Naive thymus-derived CD4-positive, alpha-beta T cell (primary cell): ENCODE results near the gene FITM1. TPM values are rescaled to one million over a fixed set of nuclear protein-coding genes. Genes with fewer than 3 reads are reported as not detected.

Experiments used
- ATAC-seq: fragments of 150-1000 bp; cut with Tn5 transposase; 2 replicates; pipeline ENCODE4 v1.10.0; 2021; ENCODE audit warnings: mild to moderate bottlenecking, moderate library complexity
- CTCF ChIA-PET: fragments of 350-600 bp; sonication (Branson Sonifier 250); formaldehyde crosslinking; loops from one replicate; lab custom pipeline; 2021; ENCODE audit warnings: antibody characterized with exemption; lab: Charles Lee
- POLR2A ChIA-PET: fragments of 350-600 bp; sonication (Branson Sonifier 250); formaldehyde crosslinking; loops from one replicate; lab custom pipeline; 2021; ENCODE audit warnings: antibody characterized with exemption, inconsistent platforms; lab: Charles Lee
- DNase-seq, 9 donors: peaks; one replicate each; pipeline versions ENCODE4 v3.0.0 to v3.0.0-alpha.2; 2020 to 2022; ENCODE audit warnings: mixed read lengths in 1 of 9
- H3K27ac ChIP-seq: one replicate; pipeline ENCODE4 v1.7.0; 2013; ENCODE audit warnings: mild to moderate bottlenecking, low read depth, low read length, moderate library complexity
- H3K27me3 ChIP-seq, 2 donors: one replicate each; pipeline ENCODE4 v1.7.0; 2013; ENCODE audit warnings: low read length in 2 of 2, mild to moderate bottlenecking in 2 of 2, moderate library complexity in 2 of 2; ENCODE audit not compliant: control insufficient read depth in 2 of 2, insufficient read depth in 2 of 2
- H3K36me3 ChIP-seq, 3 experiments: 1 replicate in 2 of 3; 2 replicates in 1 of 3; pipeline ENCODE4 v1.7.0; 2013; ENCODE audit warnings: low read length in 3 of 3, mild to moderate bottlenecking in 3 of 3, moderate library complexity in 1 of 3; ENCODE audit not compliant: insufficient read depth in 3 of 3, control insufficient read depth in 2 of 3
- H3K4me1 ChIP-seq, 2 donors: one replicate each; pipeline ENCODE4 v1.7.0; 2013; ENCODE audit warnings: low read length in 2 of 2, mild to moderate bottlenecking in 2 of 2, moderate library complexity in 1 of 2; ENCODE audit not compliant: control insufficient read depth in 2 of 2, insufficient read depth in 2 of 2
- H3K4me3 ChIP-seq: 2 replicates; pipeline ENCODE4 v1.7.0; 2013; ENCODE audit warnings: mild to moderate bottlenecking, low read length
- H3K9me3 ChIP-seq, 3 experiments: 1 replicate in 2 of 3; 2 replicates in 1 of 3; pipeline ENCODE4 v1.7.0; 2013; ENCODE audit warnings: low read length in 3 of 3; ENCODE audit not compliant: control insufficient read depth in 2 of 3
- H3K27ac Mint-ChIP-seq, 9 donors: one replicate each; pipeline ENCODE4 v1.8.0; 2020 to 2022; ENCODE audit warnings: mixed read lengths in 9 of 9, mild to moderate bottlenecking in 8 of 9, moderate library complexity in 5 of 9, inconsistent platforms in 2 of 9
- H3K27me3 Mint-ChIP-seq, 5 donors: one replicate each; pipeline ENCODE4 v1.8.0; 2021 to 2022; ENCODE audit warnings: mixed read lengths in 5 of 5, mild to moderate bottlenecking in 1 of 5
- H3K36me3 Mint-ChIP-seq, 5 donors: one replicate each; pipeline ENCODE4 v1.8.0; 2020 to 2022; ENCODE audit warnings: mixed read lengths in 5 of 5, mild to moderate bottlenecking in 3 of 5, inconsistent platforms in 1 of 5
- H3K4me1 Mint-ChIP-seq, 7 donors: one replicate each; pipeline ENCODE4 v1.8.0; 2020 to 2022; ENCODE audit warnings: mixed read lengths in 7 of 7, mild to moderate bottlenecking in 3 of 7, inconsistent platforms in 1 of 7
- H3K4me3 Mint-ChIP-seq, 10 donors: one replicate each; pipeline ENCODE4 v1.8.0; 2020 to 2022; ENCODE audit warnings: mild to moderate bottlenecking in 10 of 10, mixed read lengths in 10 of 10, moderate library complexity in 6 of 10, inconsistent platforms in 2 of 10
- H3K9me3 Mint-ChIP-seq, 11 donors: one replicate each; pipeline ENCODE4 v1.8.0; 2020 to 2022; ENCODE audit warnings: mixed read lengths in 11 of 11, mild to moderate bottlenecking in 4 of 11, inconsistent platforms in 1 of 11, moderate library complexity in 1 of 11
- intact Hi-C, 2 donors: fragments of 100-400 bp; cut with micrococcal nuclease; formaldehyde crosslinking; loops; one replicate each; pipeline ENCODE4 v1.15.1; 2023
- polyA plus RNA-seq, 2 donors: library from polyadenylated mRNA; unstranded; fragments of 300-500 nt; fragmentation: Illumina TruSeq; gene quantifications; one replicate each; pipeline ENCODE4 v1.2.3, GENCODE V29; 2021
- total RNA-seq, 6 experiments: library from RNA in 5 of 6; stranded (reverse) in 5 of 6; gene quantifications; 1 replicate in 5 of 6; 2 replicates in 1 of 6; pipeline ENCODE4 v1.2.3 and lab custom pipeline; 2021 to 2026

Gene FITM1
- total and polyA plus RNA-seq, 7 experiments from 2014 or later, result 0.48 to 4.3 (median 1.8) TPM

GRCh38 chr14:24159777-24160498 lies 29.5 kb downstream of the FITM1 start:
- ChIA-PET CTCF (interaction anchor here (0.8 to 4.2 kb wide), 9 partner anchors 9 to 104 kb away, joined by 3 to 36 read pairs (median 10); partner anchors contain the start of genes DCAF11, EMC9, NRL and PSME2), POLR2A (interaction anchor here (0.9 to 4.0 kb wide), 18 partner anchors 9 to 82 kb away, joined by 3 to 56 read pairs (median 11); partner anchors contain the start of genes CHMP4A, DCAF11, EMC9 and IPO4)
- ATAC-seq (no peak), DNase-seq (no peak)
- peaks cover 0 to 4% (median 0%) of the 10 kb centered on the region in 5 donors for H3K27me3 Mint-ChIP-seq
- peak overlapping the region in 5 of 10 donors; percentile 9 to 100 (median 51) for H3K4me3 Mint-ChIP-seq
- peaks cover 0 to 4% (median 0%) of the 10 kb centered on the region in 11 donors for H3K9me3 Mint-ChIP-seq
- Histone ChIP-seq H3K9me3 (no peaks in the 10 kb centered on the region), H3K27ac (peak overlapping the region; percentile 99), H3K4me3 (no peak overlapping the region), H3K4me1 (peaks cover 31 to 40% of the 10 kb centered on the region in 2 donors), H3K36me3 (peaks cover 38 to 73% (median 40%) of the 10 kb centered on the region in 3 experiments), H3K27me3 (no peaks in the 10 kb centered on the region)
- H3K27ac Mint-ChIP-seq, result peak overlapping the region; percentile 98 to 100 (median 100)
- intact Hi-C loops, result no loop called here
- H3K36me3 Mint-ChIP-seq, result peaks cover 8 to 66% (median 35%) of the 10 kb centered on the region in 5 donors
- H3K4me1 Mint-ChIP-seq, result peaks cover 29 to 61% (median 44%) of the 10 kb centered on the region in 7 donors

- Mint-ChIP-seq H3K9me3 (peaks cover 0 to 4% (median 0%) of the 10 kb centered on the region in 11 donors), H3K4me3 (peak overlapping the region in 7 of 10 donors; percentile 9 to 100 (median 99)), H3K4me1 (peaks cover 34 to 66% (median 50%) of the 10 kb centered on the region in 7 donors), H3K27ac (peak overlapping the region; percentile 98 to 100 (median 100)), H3K27me3 (peaks cover 0 to 4% (median 0%) of the 10 kb centered on the region in 5 donors), H3K36me3 (peaks cover 11 to 68% (median 36%) of the 10 kb centered on the region in 5 donors)
- ChIA-PET CTCF (interaction anchor here (0.9 to 4.2 kb wide), 16 partner anchors 10 to 103 kb away, joined by 3 to 36 read pairs (median 4); partner anchors contain the start of genes DCAF11, EMC9, IPO4 and NRL), POLR2A (interaction anchor here (0.9 to 4.0 kb wide), 27 partner anchors 10 to 271 kb away, joined by 3 to 56 read pairs (median 9); partner anchors contain the start of genes CHMP4A, DCAF11, EMC9 and IPO4)
- Histone ChIP-seq H3K27me3 (no peaks in the 10 kb centered on the region), H3K27ac (peak overlapping the region; percentile 99), H3K36me3 (peaks cover 37 to 73% (median 39%) of the 10 kb centered on the region in 3 experiments), H3K4me3 (no peak overlapping the region), H3K9me3 (no peaks in the 10 kb centered on the region), H3K4me1 (peaks cover 34 to 45% of the 10 kb centered on the region in 2 donors)
- ATAC-seq, result no peak
- no peak for DNase-seq
- intact Hi-C loops, result no loop called here
These were observed 30.0 kb downstream of the FITM1 start for GRCh38 chr14:24160499-24160849.

DNA sequence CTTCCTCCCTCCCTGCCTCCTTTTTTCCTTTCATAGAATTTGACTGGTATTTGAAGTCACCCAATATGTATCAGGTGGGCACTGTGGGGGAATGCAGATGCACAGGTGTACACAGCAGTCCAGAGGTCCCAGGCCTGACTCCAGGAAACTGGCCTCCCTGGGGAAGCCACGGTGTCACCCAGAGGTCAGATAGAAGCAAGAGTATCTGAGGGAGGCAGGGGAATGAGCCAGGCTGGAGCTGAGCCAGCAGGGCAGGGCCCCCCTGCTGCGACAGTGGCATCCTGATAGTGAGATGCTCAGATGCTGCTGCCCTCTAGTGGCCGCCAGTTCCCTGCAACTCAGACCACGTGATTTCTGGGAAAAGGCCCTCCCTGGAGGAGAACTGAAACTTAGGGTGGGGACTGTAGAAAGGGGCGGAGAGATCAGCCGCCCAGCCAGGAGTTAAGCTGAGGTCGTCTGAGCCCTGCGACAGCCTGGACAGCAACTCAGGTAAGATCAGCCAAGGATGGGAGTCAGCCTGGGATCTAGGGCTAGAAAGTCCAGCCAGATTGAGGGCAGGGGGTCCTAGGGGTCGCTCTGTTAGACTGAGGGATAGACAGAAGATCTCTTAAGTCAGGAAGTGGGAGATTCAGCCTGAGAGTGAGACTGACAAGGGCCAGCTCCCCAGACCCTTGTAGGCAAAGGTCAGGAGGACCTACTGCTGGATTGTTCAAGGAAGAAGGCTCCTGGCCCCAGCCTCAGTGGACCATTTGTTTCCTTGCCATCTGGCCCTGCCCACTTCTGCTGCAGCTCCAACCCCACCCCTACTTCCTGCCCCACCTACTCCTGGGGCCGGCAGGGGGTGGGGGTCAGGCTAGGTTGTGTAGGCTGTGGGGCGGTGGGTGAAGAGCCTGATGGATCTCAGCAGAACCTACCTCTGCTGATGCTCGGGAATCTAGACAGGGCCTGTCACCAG lies 30.7 kb downstream of the FITM1 start, which contains the start of gene IRF9:
Gene IRF9, plus strand, starts transcription at position 416 of the 955 bp plus-strand sequence. CDS start 880 bp downstream, outside the sequence.
- POLR2A ChIA-PET, result interaction anchor here (0.7 to 4.0 kb wide), 32 partner anchors 9 to 271 kb away, joined by 3 to 56 read pairs (median 8); partner anchors contain the start of genes CHMP4A, DCAF11, EMC9 and IPO4
- Histone ChIP-seq H3K27me3 (no peaks in the 10 kb centered on the region), H3K36me3 (peaks cover 39 to 73% (median 40%) of the 10 kb centered on the region in 3 experiments), H3K4me3 (peak within 1 kb of the TSS; percentile 89), H3K9me3 (no peaks in the 10 kb centered on the region), H3K4me1 (peaks cover 34 to 45% of the 10 kb centered on the region in 2 donors), H3K27ac (peak within 1 kb of the TSS; percentile 99)
- peak within 1 kb of the TSS; percentile 98 to 100 (median 100) for H3K27ac Mint-ChIP-seq
- H3K27me3 Mint-ChIP-seq, result peaks cover 0 to 4% (median 0%) of the 10 kb centered on the region in 5 donors
- peak within 1 kb of the TSS; percentile 95 to 100 (median 100) for H3K4me3 Mint-ChIP-seq
- peaks cover 38 to 69% (median 56%) of the 10 kb centered on the region in 7 donors for H3K4me1 Mint-ChIP-seq
- CTCF ChIA-PET, result interaction anchor here (0.7 to 4.2 kb wide), 22 partner anchors 10 to 113 kb away, joined by 3 to 36 read pairs (median 4); partner anchors contain the start of genes DCAF11, EMC9, IPO4 and NRL
- DNase-seq (peak; percentile 93 to 98 (median 96)), ATAC-seq (peak; percentile 98)
- intact Hi-C loops, result loop anchor here (1.0 kb wide), 19 partner anchors 10 to 281 kb away; partner anchors contain the start of genes CHMP4A (in 2 of the 2), DCAF11 (in 2 of the 2), EMC9 (in 2 of the 2) and GMPR2 (in 2 of the 2)
- H3K9me3 Mint-ChIP-seq, result peaks cover 0 to 4% (median 0%) of the 10 kb centered on the region in 11 donors
- H3K36me3 Mint-ChIP-seq, result peaks cover 11 to 65% (median 30%) of the 10 kb centered on the region in 5 donors

DNA sequence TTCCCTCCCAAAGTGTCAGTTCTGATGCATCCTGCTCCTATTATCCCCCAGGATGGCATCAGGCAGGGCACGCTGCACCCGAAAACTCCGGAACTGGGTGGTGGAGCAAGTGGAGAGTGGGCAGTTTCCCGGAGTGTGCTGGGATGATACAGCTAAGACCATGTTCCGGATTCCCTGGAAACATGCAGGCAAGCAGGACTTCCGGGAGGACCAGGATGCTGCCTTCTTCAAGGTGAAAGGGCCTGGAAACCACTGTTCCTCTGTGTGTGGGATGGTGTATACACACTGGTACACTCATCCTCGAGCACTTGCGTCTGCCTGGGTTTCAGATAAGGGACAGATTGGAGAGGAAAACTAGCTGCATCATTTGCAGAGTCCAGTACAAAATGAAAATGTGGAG lies 31.6 kb downstream of the FITM1 start:
- Histone ChIP-seq H3K9me3 (no peaks in the 10 kb centered on the region), H3K4me1 (peaks cover 34 to 45% of the 10 kb centered on the region in 2 donors), H3K36me3 (peaks cover 45 to 75% (median 48%) of the 10 kb centered on the region in 3 experiments), H3K27ac (peak overlapping the region; percentile 99), H3K4me3 (peak overlapping the region; percentile 89), H3K27me3 (no peaks in the 10 kb centered on the region)
- DNase-seq (no peak), ATAC-seq (no peak)
- CTCF ChIA-PET, result interaction anchor here (0.8 to 4.2 kb wide), 13 partner anchors 14 to 112 kb away, joined by 3 to 36 read pairs (median 7); partner anchors contain the start of genes DCAF11, EMC9, IPO4 and NRL
- intact Hi-C loops, result no loop called here
- H3K36me3 Mint-ChIP-seq, result peaks cover 6 to 68% (median 30%) of the 10 kb centered on the region in 5 donors
- peaks cover 42 to 74% (median 58%) of the 10 kb centered on the region in 7 donors for H3K4me1 Mint-ChIP-seq
- POLR2A ChIA-PET, result interaction anchor here (0.7 to 4.0 kb wide), 22 partner anchors 10 to 855 kb away, joined by 3 to 56 read pairs (median 9); partner anchors contain the start of genes BCL2L2, CHMP4A, DCAF11 and IPO4
- peaks cover 0 to 4% (median 0%) of the 10 kb centered on the region in 5 donors for H3K27me3 Mint-ChIP-seq
- H3K4me3 Mint-ChIP-seq, result peak overlapping the region; percentile 95 to 100 (median 100)
- peaks cover 0 to 4% (median 0%) of the 10 kb centered on the region in 11 donors for H3K9me3 Mint-ChIP-seq
- H3K27ac Mint-ChIP-seq, result peak overlapping the region; percentile 98 to 100 (median 100)

DNA sequence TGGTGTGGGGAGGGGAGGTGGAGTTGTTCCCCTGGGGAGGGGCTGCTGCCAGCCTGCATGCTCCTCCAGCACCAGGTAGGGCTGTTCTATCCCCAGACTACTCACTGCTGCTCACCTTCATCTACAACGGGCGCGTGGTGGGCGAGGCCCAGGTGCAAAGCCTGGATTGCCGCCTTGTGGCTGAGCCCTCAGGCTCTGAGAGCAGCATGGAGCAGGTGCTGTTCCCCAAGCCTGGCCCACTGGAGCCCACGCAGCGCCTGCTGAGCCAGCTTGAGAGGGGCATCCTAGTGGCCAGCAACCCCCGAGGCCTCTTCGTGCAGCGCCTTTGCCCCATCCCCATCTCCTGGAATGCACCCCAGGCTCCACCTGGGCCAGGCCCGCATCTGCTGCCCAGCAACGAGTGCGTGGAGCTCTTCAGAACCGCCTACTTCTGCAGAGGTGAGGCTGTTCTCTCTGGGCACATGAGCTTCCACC lies 34.1 kb downstream of the FITM1 start:
- H3K36me3 Mint-ChIP-seq, result peaks cover 5 to 70% (median 40%) of the 10 kb centered on the region in 5 donors
- H3K27me3 ChIP-seq, result no peaks in the 10 kb centered on the region
- peaks cover 0 to 4% (median 0%) of the 10 kb centered on the region in 5 donors for H3K27me3 Mint-ChIP-seq
- DNase-seq (no peak), ATAC-seq (no peak)
- no peaks in the 10 kb centered on the region for H3K9me3 ChIP-seq
- H3K36me3 ChIP-seq, result peaks cover 40 to 76% (median 40%) of the 10 kb centered on the region in 3 experiments
- no peak overlapping the region for H3K27ac ChIP-seq
- intact Hi-C loops, result no loop called here
- H3K4me3 ChIP-seq, result no peak overlapping the region
- H3K4me1 Mint-ChIP-seq, result peaks cover 46 to 78% (median 69%) of the 10 kb centered on the region in 7 donors
- peaks cover 34 to 45% of the 10 kb centered on the region in 2 donors for H3K4me1 ChIP-seq
- CTCF ChIA-PET, result interaction anchor here (0.9 kb wide), 1 partner anchor 21 kb away, joined by 4 read pairs; no protein-coding TSS in a partner anchor
- H3K4me3 Mint-ChIP-seq, result peak overlapping the region in 7 of 10 donors; percentile 51 to 95 (median 65)
- peak overlapping the region in 8 of 9 donors; percentile 55 to 100 (median 87) for H3K27ac Mint-ChIP-seq
- peaks cover 0 to 4% (median 0%) of the 10 kb centered on the region in 11 donors for H3K9me3 Mint-ChIP-seq
- POLR2A ChIA-PET, result interaction anchor here (0.6 to 1.6 kb wide), 4 partner anchors 12 to 148 kb away, joined by 3 to 4 read pairs (median 3); partner anchors contain the start of gene RNF31
